ENCODE results near the gene CENPN. TPM values are rescaled to one million over a fixed set of nuclear protein-coding genes. Genes with fewer than 3 reads are reported as not detected.

The CENPN gene
- total RNA-seq, 1 donor = 19.9 TPM

DNA sequence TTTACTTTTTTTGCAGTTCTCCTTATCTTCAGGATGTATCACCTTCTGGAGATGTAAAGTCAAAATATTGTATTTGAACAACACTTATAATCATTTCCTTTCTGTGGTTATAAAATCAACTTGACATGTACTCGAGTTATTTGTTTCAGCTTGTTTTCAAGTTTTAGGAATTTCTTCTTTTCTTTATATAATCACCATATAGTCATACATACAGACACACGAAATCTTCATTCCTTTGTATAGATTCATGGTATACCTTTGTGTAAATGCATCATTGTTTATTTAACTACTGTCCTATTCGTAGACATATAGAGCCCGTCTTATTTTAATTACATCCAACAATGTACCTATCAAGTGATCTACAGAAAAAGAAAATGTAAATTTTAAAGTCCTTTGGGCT, 40.4 kb upstream of the CENPN start:
- no peaks in the 10 kb centered on the region for H3K27me3 ChIP-seq (ENCODE audit: insufficient read depth, low read length)
- H3K4me3 ChIP-seq (ENCODE audit: insufficient read depth, low read length) = no peak overlapping the region
- H3K36me3 ChIP-seq (ENCODE audit: insufficient read depth, low read length) = no peaks in the 10 kb centered on the region
- TF ChIP-seq CTCF (IDR thresholded peaks at IDR 0.05; ENCODE audit: extremely low read depth, low read depth, low read length) = no peak
- no peaks in the 10 kb centered on the region for H3K79me2 ChIP-seq (ENCODE audit: insufficient read depth, low read length)
- no peak overlapping the region for H3K4me2 ChIP-seq (ENCODE audit: insufficient read depth, low read length)
- no peaks in the 10 kb centered on the region for H4K20me1 ChIP-seq (ENCODE audit: insufficient read depth, low read length)
- no peak overlapping the region for H3K27ac ChIP-seq (ENCODE audit: low read depth, low read length)
- H3K4me1 ChIP-seq (ENCODE audit: insufficient read depth, low read length) = peaks cover 12% of the 10 kb centered on the region
- H2AFZ ChIP-seq (ENCODE audit: low read length) = no peak overlapping the region
- H3K9me3 ChIP-seq (ENCODE audit: low read depth, low read length) = no peaks in the 10 kb centered on the region
- DNase-seq (ENCODE audit: insufficient read length, low spot score, missing footprints) = no peak

DNA sequence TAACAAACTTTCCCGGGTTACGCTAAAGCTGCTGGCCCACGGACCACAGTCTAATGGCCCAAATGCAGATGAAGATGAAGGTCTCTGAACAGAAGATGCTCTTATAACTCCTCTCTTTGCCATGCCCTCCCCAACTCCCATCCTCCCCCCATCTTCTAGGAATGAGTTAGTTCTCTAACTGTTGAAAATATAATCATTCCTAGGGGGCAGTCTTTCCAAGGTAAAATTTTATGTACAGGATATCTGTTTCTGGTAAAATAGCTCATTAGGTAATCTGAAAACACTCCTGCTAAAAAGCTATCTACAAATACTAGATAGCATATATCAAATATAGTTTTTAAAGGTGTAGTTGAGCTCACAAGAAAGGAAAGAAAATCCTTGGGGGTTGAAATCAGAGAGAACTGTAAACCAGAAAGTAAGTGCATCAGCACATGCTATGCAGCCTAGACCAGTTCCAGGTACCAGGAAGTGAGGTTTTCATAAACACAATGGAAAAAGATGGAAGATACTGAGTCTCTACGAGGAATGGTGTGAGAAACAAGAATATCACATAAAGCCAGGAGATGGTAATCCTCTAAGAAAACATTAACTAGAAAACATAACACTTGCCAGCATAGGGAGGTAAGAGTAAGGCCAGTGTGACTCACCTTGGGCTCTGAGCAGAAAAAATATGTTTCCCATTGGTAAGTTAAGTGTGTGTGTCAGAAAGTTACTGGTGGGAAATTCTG, 38.5 kb upstream of the CENPN start:
- Histone ChIP-seq H2AFZ (ENCODE audit: low read length) (no peak overlapping the region), H3K4me3 (ENCODE audit: insufficient read depth, low read length) (no peak overlapping the region), H3K4me2 (ENCODE audit: insufficient read depth, low read length) (no peak overlapping the region), H3K27ac (ENCODE audit: low read depth, low read length) (peak overlapping the region; percentile 73), H3K79me2 (ENCODE audit: insufficient read depth, low read length) (no peaks in the 10 kb centered on the region), H3K9me3 (ENCODE audit: low read depth, low read length) (no peaks in the 10 kb centered on the region), H3K27me3 (ENCODE audit: insufficient read depth, low read length) (no peaks in the 10 kb centered on the region), H3K4me1 (ENCODE audit: insufficient read depth, low read length) (peaks cover 12% of the 10 kb centered on the region), H4K20me1 (ENCODE audit: insufficient read depth, low read length) (no peaks in the 10 kb centered on the region), H3K36me3 (ENCODE audit: insufficient read depth, low read length) (no peaks in the 10 kb centered on the region)
- TF ChIP-seq CTCF (IDR thresholded peaks at IDR 0.05; ENCODE audit: extremely low read depth, low read depth, low read length) = no peak
- DNase-seq (ENCODE audit: insufficient read length, low spot score, missing footprints) = peak; percentile 87

DNA sequence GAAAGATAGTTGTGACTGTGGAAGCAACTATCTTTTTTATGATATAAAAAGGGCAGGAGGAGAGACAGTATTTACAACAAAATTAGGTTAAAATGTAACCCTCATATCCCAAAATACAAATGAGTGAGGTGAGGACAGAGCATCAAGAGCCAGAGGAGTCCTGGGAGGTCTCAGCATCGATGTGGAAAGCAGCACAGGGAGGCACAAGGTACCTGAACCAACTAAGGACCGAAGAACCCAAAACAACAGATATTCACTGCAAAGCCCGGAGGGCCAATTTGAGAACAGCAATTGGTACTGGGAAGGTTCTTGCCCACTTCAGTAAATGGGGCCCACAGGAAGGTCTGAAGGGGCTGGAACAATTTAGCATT, 37.9 kb upstream of the CENPN start:
- Histone ChIP-seq H3K4me3 (ENCODE audit: insufficient read depth, low read length) (no peak overlapping the region), H3K4me1 (ENCODE audit: insufficient read depth, low read length) (peaks cover 16% of the 10 kb centered on the region), H3K79me2 (ENCODE audit: insufficient read depth, low read length) (no peaks in the 10 kb centered on the region), H4K20me1 (ENCODE audit: insufficient read depth, low read length) (no peaks in the 10 kb centered on the region), H3K36me3 (ENCODE audit: insufficient read depth, low read length) (no peaks in the 10 kb centered on the region), H3K4me2 (ENCODE audit: insufficient read depth, low read length) (no peak overlapping the region), H2AFZ (ENCODE audit: low read length) (no peak overlapping the region), H3K27me3 (ENCODE audit: insufficient read depth, low read length) (no peaks in the 10 kb centered on the region), H3K9me3 (ENCODE audit: low read depth, low read length) (no peaks in the 10 kb centered on the region), H3K27ac (ENCODE audit: low read depth, low read length) (peak overlapping the region; percentile 73)
- TF ChIP-seq CTCF (IDR thresholded peaks at IDR 0.05; ENCODE audit: extremely low read depth, low read depth, low read length) = no peak
- no peak for DNase-seq (ENCODE audit: insufficient read length, low spot score, missing footprints)

GRCh38 chr16:80971819-80972218, 35.2 kb upstream of the CENPN start:
- TF ChIP-seq CTCF (IDR thresholded peaks at IDR 0.05; ENCODE audit: extremely low read depth, low read depth, low read length) = no peak
- no peak overlapping the region for H3K27ac ChIP-seq (ENCODE audit: low read depth, low read length)
- no peaks in the 10 kb centered on the region for H3K9me3 ChIP-seq (ENCODE audit: low read depth, low read length)
- no peaks in the 10 kb centered on the region for H3K79me2 ChIP-seq (ENCODE audit: insufficient read depth, low read length)
- H2AFZ ChIP-seq (ENCODE audit: low read length) = no peak overlapping the region
- H3K4me2 ChIP-seq (ENCODE audit: insufficient read depth, low read length) = no peak overlapping the region
- H3K4me1 ChIP-seq (ENCODE audit: insufficient read depth, low read length) = peaks cover 14% of the 10 kb centered on the region
- no peaks in the 10 kb centered on the region for H3K27me3 ChIP-seq (ENCODE audit: insufficient read depth, low read length)
- DNase-seq (ENCODE audit: insufficient read length, low spot score, missing footprints) = no peak
- H3K4me3 ChIP-seq (ENCODE audit: insufficient read depth, low read length) = no peak overlapping the region
- peaks cover 6% of the 10 kb centered on the region for H3K36me3 ChIP-seq (ENCODE audit: insufficient read depth, low read length)
- no peaks in the 10 kb centered on the region for H4K20me1 ChIP-seq (ENCODE audit: insufficient read depth, low read length)

All from osteoblast (primary cell).